Testis (tissue), 2 donors: Measurements from ENCODE around the gene PILRB.

Source experiments
- POLR2A ChIP-seq: fragments of 450-650 bp; IDR thresholded peaks from one replicate; pipeline ENCODE4 v1.6.1; 2017; ENCODE audit warnings: antibody characterized with exemption, mild to moderate bottlenecking, moderate library complexity
- TF ChIP-seq, protein P1 (sequence below), 3 experiments: fragments of 450-650 bp in 2 of 3; fragments of 200-600 bp in 1 of 3; sonication (generic) in 1 of 3; IDR thresholded peaks; one replicate each; pipeline ENCODE4 v1.5.1; 2016 to 2019; ENCODE audit warnings: antibody characterized with exemption in 3 of 3, mild to moderate bottlenecking in 2 of 3, moderate library complexity in 1 of 3

DNA sequence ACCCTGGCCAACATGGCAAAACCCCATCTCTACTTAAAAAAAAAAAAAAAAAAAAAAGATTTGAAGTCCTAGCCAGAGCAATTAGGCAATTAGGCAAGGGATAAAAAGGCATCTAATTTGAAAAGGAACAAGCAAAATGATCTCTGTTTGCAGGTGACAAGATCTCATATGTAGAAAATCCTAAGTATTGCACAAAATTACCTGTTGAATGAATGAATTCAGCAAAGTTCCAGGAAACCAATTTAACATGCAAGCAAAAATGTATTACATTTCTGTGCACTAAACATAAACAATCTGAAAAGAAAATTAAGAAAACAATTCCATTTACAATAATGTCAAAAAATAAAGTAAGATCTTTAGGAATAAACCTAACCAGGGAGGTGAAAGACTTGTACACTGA lies 5.2 kb downstream of the PILRB start:
- TF ChIP-seq, protein P1, sequence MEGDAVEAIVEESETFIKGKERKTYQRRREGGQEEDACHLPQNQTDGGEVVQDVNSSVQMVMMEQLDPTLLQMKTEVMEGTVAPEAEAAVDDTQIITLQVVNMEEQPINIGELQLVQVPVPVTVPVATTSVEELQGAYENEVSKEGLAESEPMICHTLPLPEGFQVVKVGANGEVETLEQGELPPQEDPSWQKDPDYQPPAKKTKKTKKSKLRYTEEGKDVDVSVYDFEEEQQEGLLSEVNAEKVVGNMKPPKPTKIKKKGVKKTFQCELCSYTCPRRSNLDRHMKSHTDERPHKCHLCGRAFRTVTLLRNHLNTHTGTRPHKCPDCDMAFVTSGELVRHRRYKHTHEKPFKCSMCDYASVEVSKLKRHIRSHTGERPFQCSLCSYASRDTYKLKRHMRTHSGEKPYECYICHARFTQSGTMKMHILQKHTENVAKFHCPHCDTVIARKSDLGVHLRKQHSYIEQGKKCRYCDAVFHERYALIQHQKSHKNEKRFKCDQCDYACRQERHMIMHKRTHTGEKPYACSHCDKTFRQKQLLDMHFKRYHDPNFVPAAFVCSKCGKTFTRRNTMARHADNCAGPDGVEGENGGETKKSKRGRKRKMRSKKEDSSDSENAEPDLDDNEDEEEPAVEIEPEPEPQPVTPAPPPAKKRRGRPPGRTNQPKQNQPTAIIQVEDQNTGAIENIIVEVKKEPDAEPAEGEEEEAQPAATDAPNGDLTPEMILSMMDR (IDR thresholded peaks at IDR 0.05): no peak
- no peak for TF ChIP-seq POLR2A
